ENCODE measurements around the gene ROPN1L.
A peak's percentile ranks its signal among the peaks of the same experiment; 100 is the strongest.

ROPN1L gene

DNA sequence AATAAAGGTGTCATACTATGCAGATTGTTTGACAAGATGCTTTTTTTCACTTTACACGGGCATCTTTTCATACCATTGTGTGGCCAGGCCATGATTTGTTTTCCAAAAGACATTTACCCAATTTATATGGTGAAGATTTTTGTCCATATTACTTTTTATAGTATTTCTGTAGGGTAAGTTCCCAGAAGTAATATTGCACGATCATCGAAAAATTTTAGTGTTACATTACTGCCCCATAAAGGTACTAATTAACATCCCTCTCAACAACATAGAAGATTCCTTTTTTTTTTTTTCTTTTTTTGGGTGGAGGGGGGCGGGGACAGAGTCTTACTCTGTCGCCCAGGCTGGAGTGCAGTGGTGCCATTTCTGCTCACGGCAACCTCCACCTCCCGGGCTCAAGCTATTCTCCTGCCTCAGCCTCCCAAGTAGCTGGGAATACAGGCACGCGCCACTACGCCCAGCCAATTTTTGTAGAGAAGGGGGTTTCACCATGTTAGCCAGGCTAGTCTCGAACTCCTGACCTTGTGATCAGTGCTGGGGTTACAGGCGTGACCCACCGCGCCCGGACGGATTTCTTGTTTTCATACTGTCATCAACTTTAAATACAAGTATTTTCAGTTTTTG, 1.2 kb upstream of the ROPN1L start:
- DNase-seq, result no peak
- no peak overlapping the region for H3K27ac Mint-ChIP-seq
- peaks cover 20% of the 10 kb centered on the region for H3K4me1 Mint-ChIP-seq
- H3K4me3 Mint-ChIP-seq, result peak overlapping the region; percentile 87
- TF ChIP-seq, protein P1, sequence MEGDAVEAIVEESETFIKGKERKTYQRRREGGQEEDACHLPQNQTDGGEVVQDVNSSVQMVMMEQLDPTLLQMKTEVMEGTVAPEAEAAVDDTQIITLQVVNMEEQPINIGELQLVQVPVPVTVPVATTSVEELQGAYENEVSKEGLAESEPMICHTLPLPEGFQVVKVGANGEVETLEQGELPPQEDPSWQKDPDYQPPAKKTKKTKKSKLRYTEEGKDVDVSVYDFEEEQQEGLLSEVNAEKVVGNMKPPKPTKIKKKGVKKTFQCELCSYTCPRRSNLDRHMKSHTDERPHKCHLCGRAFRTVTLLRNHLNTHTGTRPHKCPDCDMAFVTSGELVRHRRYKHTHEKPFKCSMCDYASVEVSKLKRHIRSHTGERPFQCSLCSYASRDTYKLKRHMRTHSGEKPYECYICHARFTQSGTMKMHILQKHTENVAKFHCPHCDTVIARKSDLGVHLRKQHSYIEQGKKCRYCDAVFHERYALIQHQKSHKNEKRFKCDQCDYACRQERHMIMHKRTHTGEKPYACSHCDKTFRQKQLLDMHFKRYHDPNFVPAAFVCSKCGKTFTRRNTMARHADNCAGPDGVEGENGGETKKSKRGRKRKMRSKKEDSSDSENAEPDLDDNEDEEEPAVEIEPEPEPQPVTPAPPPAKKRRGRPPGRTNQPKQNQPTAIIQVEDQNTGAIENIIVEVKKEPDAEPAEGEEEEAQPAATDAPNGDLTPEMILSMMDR (IDR thresholded peaks at IDR 0.05), result no peak
- peaks cover 23% of the 10 kb centered on the region for H3K27me3 Mint-ChIP-seq (ENCODE audit: low read depth, poor library complexity)
- peaks cover 14% of the 10 kb centered on the region for H3K36me3 Mint-ChIP-seq (ENCODE audit: low read depth)
- H3K9me3 Mint-ChIP-seq, result peaks cover 10% of the 10 kb centered on the region

DNA sequence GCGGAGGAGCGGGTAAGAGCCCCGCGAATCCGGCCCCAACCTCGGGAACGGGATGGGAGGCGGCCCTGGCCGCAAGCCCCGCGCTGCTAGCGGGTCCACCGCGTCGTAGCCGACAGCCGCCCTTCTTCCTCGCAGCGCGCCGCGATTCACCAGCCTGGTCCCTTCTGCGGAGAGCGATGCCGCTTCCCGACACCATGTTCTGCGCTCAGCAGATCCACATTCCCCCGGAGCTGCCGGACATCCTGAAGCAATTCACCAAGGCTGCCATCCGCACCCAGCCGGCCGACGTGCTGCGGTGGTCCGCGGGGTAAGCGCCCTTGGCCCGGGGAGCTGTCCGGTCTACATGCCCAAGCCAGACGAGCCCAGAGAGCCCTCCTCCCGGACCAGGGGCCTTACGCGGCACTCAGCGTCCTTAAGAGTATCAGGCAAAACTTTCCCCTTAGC, 335 bp downstream of the ROPN1L start:
- no peak overlapping the region for H3K27ac Mint-ChIP-seq
- H3K27me3 Mint-ChIP-seq (ENCODE audit: low read depth, poor library complexity), result peaks cover 26% of the 10 kb centered on the region
- peaks cover 10% of the 10 kb centered on the region for H3K36me3 Mint-ChIP-seq (ENCODE audit: low read depth)
- peak; percentile 60 for DNase-seq
- peaks cover 20% of the 10 kb centered on the region for H3K4me1 Mint-ChIP-seq
- peak overlapping the region; percentile 87 for H3K4me3 Mint-ChIP-seq
- TF ChIP-seq, protein P1 (IDR thresholded peaks at IDR 0.05), result no peak
- H3K9me3 Mint-ChIP-seq, result peaks cover 10% of the 10 kb centered on the region

DNA sequence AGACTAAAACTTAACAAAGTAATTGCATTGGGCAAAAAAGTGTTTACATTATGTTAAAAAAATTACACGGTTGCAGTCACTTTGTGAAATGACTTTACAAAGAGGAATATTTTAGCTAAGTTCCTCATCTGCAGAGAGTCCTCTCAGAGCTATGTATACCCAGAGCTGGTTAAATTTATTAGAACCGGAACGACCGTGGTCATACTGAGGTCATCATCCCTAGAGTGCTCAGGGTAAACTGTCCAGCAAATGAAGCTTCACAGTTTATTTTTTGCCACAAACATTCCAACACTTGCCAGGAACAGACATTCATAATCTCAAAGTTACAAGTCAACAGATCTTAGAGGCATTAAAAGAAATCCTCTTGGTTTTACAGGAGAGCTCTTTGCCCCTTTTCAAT, 897 bp downstream of the ROPN1L start:
- H3K36me3 Mint-ChIP-seq (ENCODE audit: low read depth), result peaks cover 10% of the 10 kb centered on the region
- TF ChIP-seq, protein P1 (IDR thresholded peaks at IDR 0.05), result no peak
- peaks cover 20% of the 10 kb centered on the region for H3K4me1 Mint-ChIP-seq
- peak overlapping the region; percentile 87 for H3K4me3 Mint-ChIP-seq
- DNase-seq, result no peak
- no peak overlapping the region for H3K27ac Mint-ChIP-seq
- H3K9me3 Mint-ChIP-seq, result peaks cover 10% of the 10 kb centered on the region
- peaks cover 26% of the 10 kb centered on the region for H3K27me3 Mint-ChIP-seq (ENCODE audit: low read depth, poor library complexity)

DNA sequence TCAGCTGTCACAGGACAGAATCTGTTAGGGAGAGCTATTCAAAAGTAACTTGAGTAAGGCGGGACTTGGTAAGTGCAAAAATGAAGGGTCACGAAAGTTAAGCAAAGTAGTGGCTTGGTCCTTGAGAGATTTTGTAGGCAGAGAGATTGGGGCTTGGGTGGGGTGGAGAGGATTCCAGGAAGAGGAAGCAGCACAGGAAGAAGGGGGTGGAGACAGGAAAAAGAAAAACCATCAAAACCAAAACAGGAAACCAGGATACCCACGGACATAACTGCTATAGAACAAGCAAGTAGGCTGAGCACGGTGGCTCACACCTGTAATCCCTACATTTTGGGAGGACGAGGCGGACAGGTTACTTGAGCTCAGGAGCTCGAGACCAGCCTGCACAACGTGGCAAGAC, 3.7 kb downstream of the ROPN1L start:
- Mint-ChIP-seq H3K27ac (no peak overlapping the region), H3K36me3 (ENCODE audit: low read depth) (peaks cover 4% of the 10 kb centered on the region), H3K9me3 (peaks cover 10% of the 10 kb centered on the region), H3K4me3 (no peak overlapping the region), H3K4me1 (peaks cover 19% of the 10 kb centered on the region), H3K27me3 (ENCODE audit: low read depth, poor library complexity) (peaks cover 26% of the 10 kb centered on the region)
- TF ChIP-seq, protein P1 (IDR thresholded peaks at IDR 0.05), result no peak
- DNase-seq, result no peak

DNA sequence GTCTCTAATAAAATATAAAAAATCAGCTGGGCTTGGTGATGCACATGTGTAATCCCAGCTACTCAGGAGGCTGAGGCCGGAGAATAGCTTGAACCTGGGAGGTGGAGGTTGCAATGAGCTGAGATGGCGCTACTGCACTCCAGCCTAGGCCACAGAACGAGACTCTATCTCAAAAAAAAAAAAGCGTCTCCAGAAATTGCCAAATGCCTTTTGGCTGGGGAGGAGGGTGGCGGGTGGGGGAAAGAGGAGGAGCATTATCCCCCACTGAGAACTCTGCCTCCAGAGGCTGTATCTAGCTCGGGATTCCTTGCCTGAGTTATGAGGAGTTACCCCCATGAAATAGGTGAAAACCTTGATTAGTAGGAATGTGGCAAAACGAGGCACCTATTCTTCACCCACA, 4.8 kb downstream of the ROPN1L start:
- TF ChIP-seq, protein P1 (IDR thresholded peaks at IDR 0.05), result no peak
- H3K36me3 Mint-ChIP-seq (ENCODE audit: low read depth), result peaks cover 4% of the 10 kb centered on the region
- peaks cover 11% of the 10 kb centered on the region for H3K4me1 Mint-ChIP-seq
- H3K27me3 Mint-ChIP-seq (ENCODE audit: low read depth, poor library complexity), result peaks cover 26% of the 10 kb centered on the region
- H3K4me3 Mint-ChIP-seq, result no peak overlapping the region
- peaks cover 10% of the 10 kb centered on the region for H3K9me3 Mint-ChIP-seq
- no peak for DNase-seq
- no peak overlapping the region for H3K27ac Mint-ChIP-seq

DNA sequence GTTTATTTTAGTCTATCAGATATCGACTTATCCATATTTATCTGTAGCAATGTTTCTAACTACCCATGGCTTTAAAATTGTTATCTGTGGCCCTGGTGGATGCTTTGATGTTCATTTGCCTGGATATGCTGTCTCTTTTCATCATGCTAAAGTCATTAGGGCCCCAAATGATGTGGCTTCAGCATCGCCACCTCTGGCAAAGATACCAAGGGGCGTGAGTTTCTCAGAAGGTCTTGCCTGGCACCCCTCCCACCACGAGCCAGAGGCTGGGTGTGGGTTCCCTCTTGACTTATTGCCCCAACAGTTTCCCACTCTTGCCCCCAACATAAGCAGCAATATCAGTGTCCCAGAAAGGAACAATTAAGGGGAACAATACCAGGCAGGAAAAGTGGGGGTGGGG, 5.4 kb downstream of the ROPN1L start:
- TF ChIP-seq, protein P1 (IDR thresholded peaks at IDR 0.05), result no peak
- Mint-ChIP-seq H3K9me3 (peaks cover 10% of the 10 kb centered on the region), H3K4me1 (peaks cover 11% of the 10 kb centered on the region), H3K27ac (no peak overlapping the region), H3K27me3 (ENCODE audit: low read depth, poor library complexity) (peaks cover 24% of the 10 kb centered on the region), H3K36me3 (ENCODE audit: low read depth) (peaks cover 4% of the 10 kb centered on the region), H3K4me3 (no peak overlapping the region)
- DNase-seq, result no peak
